ENCODE data around the gene ARID1A.
"Not testable (repeated sequence)": the region's sequence is repeated elsewhere in the genome, so short reads cannot be mapped to it uniquely, and the experiment has no call there.

ARID1A gene

DNA sequence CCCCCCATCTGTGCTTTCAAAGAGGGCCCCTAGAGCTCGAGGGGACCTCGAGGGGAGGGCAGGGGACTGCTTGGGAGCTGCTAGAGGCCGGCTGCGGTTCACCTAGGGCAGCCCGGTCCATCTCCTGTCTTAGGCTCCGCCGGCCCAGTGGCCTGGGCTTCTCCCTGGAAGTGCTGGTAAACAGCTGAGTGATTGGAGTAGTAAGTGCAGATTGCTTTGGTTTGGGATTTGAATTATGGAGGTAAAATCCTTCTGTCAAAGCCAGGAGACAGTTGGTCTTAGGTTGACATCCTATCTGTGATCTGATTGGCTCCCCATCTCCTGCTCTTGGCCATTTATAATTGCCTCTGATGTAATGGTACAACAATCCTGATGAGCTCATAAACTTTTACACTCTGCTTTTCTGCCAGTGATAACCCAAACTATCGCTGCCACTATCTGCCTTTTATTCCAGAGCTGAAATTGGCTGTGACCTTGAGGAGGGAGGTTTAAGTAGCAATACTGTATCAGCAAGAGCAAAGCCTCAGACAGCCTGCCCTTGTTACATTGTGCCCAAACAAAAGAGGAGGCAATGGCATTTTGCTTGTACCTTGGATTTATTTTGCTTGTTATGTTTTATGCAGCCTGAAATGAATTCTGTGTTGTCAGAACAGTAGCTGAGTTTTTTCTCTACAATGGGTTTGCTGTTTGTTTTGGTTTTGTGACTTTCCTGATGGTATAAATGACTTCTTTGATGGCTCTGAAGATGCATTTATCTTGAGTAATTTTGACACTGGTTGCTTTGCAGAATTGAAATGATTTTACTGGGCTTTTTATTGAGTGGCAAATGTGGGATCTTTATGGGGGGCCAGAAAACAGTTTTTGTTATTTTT lies 2.4 kb downstream of the ARID1A start:
- DNase-seq = peak; percentile 41 to 77

DNA sequence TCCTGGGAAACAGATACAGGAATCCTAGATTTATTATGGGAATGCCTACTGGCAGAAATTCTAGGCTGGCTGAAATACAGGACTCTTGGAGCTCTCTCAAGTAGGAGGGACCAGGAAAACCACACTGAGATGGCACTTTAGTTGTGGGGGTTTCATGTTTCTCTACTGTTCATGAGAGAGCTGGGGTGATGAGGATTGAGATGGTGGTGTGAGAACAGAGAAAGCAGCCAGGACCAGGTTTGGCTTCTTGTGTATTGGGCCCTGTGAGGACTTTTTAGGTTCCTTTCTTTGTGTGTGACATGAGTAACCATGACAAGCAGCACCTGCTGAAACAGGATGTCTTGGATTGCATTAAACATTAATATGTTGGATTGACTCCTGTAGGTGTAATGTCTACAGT lies 4.9 kb downstream of the ARID1A start:
- no peak for DNase-seq

DNA sequence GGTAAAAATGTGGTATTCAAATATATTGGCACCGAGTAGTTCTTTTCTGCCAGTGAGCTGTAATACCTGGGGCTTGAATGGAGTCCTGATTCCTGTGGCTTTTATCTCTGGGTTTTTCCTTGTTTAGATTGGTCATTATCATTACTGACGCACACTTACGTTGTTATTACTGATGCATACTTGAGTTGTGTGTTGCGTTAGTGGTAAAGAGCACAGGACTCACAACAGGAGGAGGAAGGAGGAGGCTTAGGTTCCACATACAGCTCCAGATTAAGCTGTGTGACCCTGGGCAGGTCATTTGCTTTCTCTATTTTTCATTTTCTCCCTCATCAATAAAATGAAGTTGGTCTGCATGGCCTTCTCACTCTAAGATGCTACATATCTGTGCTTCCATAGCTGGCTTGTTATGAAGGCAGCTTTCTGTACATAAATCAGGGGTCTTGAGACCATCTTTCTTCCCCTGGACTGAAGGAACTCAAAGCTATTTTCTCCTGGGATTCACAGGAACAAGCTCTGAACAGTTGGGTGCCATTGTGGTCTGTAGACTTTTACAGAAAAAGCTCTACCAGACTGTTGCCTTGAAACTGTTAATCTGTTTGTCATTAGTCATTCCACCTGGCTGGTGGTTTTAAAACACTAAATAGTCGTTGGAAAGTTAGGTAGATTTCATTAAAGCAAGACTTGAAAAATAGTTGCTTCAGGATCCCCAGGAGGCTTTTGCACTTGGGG lies 5.6 kb downstream of the ARID1A start:
- DNase-seq = no peak

DNA sequence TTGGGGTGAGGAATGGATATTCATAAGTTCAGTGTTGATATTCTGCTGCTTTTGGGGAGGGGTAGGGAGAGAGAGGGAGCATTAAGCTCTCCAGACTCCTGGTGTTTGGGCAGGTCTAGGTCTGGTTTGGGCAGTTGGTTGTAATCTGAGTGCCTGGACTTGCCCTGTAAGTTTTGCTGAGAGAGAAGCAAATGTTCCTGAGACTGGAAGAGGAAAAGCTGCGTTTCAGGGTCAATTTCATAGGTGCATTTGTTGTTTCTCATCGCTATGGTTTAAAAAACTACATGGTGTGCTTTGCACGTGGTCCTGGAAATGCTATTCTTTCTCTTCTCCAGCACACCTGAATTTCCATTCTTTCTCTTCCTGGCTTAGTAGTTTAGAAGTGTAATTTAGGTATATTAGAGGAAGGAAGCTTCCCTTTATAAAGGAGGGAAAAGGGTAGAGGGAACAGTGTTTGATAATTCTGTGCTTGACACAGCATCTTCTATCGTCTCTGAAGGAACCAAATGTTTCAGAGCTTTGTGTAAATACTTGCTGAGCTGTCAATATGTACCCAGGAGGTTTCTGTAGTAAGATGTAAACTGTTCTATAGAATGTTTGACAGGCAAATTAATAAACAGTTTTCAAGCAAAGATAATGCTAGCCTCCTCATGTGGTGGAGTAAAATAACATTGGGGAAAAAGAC lies 6.3 kb downstream of the ARID1A start:
- no peak for DNase-seq

DNA sequence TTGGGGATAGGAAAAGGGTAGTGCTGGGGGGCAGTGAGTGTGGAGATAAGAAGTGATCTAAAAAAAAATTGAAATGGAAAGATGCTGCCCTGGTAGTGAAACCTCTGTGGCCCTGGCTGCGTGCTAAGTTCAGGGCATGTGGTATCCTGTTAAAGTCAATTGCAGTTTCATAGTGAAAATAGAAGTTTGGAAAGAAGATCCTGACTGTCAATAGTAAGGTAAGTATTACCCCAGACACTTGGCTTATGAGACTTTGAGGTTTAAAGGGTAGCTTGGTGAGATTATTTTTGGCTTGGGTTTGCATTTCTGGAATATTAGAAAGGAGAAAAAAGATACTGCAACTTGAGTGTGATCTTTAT lies 6.8 kb downstream of the ARID1A start:
- no peak for DNase-seq

DNA sequence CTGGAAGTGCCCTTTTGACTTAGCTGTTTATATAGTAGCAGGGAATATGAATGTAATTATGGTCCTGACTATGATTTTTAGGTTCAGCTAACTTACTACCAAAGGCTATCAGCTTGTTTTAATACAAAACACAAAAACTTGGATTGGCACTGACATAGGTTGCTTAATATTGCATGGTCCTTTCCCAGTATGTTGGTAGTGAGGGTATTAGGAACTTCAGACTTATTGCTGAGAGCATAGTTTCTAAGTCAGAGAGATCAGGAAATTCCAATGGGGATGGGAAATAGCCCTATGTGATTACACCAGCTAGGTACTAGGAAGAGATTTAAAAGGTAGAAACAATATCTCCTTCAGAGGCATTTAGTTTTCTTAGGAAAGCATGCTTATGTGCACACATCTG lies 7.7 kb downstream of the ARID1A start:
- no peak for DNase-seq

DNA sequence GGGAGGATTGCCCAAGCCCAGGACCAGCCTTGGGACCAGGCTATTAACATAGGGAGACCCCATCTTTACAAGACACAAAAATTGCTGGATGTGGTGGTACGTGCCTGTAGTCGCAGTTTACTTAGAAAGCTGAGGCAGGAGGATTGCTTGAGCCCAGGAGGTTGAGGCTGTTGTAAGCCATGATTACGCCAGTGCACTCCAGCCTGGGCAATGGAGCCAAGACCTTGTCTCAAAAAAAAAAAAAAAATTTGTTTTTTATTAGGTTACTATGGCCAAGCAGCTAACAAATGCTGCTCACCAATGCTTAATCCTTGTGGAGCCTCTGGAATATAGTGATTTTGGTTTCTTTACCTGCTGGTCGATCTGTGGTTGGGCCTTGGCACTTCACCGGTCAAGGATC lies 8.8 kb downstream of the ARID1A start:
- no peak for DNase-seq

DNA sequence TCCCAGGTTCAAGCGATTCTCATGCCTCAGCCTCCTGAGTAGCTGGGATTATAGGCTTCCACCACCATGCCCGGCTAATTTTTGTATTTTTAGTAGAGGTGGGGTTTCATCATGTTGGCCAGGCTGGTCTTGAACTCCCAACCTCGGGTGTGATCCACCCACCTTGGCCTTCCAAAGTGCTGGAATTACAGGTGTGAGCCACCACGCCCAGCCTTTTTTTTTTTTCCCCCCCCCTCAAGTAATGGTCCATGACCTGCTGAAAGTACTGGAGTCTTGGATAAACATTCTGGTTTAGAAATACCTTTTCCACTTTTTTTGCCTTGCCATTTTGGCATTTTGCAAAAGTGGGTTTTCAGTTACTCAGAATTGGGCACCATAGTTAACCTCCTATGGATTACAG lies 9.4 kb downstream of the ARID1A start:
- not testable (repeated sequence) for DNase-seq

DNA sequence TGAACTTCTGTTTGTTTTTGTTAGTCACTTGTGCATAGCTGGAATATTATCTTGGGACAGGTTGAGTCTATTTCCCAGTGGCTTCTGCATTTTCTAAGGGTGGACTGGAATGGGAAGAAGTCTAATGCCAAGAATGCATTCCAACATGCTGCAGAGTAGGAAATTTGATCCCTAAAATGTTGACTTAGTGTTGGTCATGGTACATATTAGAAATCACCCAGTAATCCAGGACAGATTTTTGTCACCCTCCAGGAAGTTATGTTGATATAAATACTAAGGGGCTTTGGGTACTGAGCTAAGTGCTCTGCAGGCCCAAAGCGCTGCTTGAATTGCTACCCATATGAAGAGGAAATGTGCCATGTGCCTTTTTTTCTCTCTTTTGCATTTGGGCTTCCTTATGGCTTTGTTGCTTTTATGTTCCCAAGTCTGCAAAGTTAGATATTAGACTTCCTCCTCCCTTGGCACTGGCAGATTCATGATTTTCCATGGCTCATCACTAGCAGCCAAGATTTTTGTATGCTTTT lies 10.0 kb downstream of the ARID1A start:
- DNase-seq = no peak

DNA sequence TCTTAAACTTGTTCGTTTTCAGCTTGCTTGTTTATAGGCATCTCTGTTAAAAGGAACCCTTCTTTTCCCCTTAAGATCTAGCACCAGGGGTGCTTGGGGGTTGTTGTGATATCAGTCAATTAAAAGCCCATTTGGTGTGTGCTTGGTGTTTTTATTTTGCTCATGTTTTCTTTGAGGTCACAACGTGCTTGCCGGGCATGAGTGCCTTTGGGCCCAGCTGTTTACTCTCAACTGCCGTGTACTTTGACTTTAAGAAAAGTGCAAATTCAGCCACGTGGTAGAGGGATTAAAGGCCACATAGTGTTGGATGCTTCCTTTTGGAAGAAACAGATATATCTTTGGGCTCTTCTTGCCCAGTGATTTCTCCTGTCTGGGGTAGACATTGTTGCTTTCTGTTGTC lies 10.5 kb downstream of the ARID1A start:
- DNase-seq = no peak

DNA sequence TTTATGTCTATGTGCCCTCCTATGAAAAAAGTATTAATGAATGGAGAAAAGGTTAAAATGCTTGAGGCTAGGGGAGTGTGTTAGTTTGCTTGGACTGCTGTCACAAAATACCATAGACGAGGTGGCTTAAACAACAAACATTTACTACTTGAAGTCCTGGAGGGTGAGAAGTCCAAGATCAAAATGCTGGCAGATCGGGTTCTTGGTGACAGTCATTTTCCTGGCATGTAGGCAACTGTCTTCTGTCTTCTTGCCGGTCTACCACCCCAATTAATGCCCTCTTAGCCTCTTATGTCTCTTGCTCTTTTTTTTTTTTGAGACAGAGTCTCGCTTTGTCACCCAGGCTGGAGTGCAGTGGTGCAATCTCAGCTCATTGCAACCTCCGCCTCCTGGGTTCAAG lies 15.0 kb downstream of the ARID1A start:
- no peak for DNase-seq

DNA sequence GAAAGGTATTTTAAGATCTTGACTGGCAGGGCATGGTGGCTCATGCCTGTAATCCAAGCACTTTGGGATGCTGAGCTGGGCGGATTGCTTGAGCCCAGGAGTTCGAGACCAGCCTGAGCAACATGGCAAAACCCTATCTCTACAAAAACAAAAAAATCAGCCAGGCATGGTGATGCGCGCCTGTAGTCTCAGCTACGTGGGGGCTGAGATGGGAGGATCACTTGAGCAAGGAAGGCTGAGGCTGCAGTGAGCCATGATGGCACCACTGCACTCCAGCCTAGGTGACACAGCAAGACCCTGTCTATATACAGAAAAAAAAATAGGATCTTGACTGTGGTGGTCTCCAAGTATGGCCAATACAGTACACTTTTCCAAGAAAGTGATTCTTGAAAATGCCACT lies 16.0 kb downstream of the ARID1A start:
- no peak for DNase-seq

DNA sequence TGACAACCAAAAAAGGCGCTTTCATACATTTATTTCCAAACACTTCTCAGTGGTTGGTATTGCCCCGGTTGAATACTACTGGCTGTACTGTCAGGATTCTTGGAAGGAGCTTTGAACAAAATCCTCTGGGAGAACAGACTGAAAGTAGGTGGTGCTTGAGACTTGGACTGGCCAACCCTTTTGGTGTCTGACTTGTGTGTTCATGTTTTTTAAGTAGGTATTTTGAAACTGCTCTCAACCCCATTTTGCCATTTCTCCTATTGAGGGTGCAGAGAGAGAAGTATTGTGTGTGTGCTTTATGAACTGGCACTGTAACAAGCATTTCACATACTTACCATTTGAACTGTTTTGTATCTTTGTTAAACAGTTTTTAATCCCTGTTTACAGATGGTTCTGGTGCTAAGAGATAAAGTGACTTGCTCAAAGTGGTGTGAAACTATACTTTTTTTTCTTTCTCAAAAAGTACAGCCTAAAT lies 21.2 kb downstream of the ARID1A start:
- no peak for DNase-seq

DNA sequence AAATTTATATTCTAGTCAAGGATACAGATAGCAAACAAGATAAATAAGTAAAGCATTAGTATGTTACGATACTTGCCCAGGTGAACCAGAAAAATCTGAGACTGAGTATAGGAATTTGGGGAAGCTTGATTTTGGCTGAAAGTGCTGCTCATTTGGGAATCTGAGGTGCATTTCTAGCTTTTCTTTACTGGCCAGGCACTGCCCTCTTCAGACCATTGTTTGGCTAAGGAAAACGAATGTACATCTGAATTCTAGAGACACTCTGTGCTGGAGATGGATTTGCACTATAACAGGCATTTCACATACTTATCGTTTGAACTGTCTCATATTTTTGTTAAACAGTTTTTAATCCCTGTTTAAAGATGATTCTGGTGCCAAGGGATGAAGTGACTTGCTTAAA lies 23.4 kb downstream of the ARID1A start:
- DNase-seq = no peak

DNA sequence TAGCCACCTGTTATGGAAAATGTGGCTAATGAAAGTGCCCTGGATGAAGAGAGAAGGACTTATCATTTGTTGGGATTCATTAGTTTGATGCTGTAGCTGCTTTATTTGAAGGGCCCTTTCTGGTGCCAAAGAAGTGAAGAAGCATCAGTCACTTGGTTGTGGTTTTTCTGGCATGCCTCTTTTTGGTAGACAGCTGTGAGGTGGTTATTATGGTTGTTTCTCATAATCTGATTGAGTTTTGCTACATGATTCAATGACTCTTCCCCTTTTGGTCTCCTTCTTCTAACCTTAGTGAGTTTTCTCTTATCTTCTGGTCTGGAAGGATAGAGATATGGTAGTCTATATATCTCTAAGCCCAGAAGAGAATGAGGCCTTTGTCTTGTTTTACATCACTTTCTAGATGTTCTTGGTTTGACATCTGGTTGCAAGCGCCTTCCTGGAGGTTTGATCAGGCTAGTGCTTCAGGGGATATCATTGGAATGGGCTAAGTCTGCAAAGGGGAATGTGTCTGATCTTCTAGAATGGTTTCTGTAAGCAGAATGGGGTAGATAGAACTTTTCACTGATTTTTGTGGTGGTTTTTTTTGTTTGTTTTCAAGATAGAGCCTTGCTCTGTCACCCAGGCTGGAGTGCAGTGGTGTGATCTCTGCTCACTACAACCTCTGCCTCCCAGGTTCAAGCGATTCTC lies 26.0 kb downstream of the ARID1A start:
- DNase-seq = no peak

DNA sequence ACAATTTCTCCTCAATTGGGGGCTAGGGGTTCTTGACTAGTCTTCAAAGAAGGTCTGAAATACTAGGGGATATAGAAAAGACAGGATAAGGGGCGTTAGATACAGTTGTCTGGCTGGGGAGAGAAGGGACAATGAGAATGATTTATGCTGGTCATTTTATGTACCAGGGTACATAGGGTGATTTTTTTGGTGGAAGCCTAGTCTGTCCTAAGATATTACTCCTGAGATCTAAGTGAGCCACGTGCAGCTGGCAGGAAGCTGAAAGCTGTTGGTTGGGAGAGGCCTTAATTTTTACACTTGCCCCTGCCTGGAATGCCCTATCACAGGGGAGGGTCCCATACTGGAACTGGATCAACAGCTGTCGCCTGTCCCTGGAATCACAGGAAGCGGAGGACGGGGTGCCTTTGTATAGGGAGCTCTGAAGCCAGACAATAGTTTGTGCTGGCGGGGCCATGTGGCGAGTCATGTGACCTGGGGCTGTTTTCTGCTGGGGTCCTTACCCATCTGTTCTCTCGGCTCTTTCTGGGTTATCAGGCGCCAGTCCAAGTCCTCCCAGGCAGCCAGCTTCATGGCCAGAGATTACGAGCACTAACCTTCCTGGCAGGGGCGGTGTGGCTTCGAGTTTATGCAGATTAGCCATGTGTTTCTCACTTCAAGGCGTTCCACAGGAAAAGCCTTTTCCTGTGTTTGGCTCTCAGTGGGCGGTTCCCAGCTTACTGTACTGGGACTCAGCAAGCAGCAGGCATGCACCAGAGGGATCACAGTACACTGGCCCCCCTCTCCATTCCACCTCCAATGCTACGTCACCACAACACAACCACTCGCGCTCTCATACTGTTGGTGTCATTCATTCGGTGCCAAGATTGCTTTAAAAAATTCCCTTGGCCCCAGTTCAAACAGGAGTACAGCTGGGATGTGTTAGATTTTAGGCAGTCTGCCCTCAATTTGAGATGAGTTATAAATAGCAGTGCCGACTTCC lies 27.5 kb downstream of the ARID1A start:
- peak; percentile 67 to 89 for DNase-seq

DNA sequence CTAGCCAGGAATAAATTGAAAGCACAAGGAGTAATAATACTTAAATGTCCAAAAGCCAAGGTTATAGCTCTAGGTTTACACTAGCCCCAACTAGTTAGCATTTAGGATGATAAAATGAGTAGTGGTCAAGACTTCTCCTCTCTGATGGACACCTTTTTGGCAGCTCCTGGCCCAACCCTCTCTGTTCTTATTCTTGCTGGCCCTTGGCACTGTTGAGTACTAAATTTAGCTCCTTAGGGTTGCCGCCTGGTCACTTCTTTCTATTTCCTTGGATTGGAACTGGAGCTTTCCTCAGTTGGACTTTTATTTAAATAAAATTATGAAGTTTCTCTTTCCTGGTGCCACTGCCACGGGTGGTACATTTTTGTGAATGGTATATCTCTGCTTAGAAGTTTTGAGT lies 28.3 kb downstream of the ARID1A start:
- DNase-seq = no peak

DNA sequence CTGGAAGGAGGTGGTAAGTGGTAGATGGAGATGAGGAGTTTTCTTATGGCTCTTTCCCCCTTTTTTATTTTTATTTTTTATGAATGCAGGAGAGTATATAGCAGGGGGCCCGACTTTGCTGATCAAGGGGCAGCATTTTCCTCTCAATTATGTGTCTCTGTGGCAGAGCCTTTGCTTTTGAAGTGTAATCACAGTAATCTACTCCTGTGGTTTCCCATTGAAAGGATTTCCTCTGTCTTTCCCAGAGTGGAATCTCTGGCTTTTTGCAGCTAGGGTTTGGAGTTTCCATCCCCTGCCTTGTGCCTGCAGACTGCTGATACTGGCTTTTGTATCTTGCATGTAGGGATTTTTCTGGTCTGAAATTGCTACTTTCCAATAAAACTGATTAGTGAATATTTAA lies 29.1 kb downstream of the ARID1A start:
- peak in 1 of 2 experiments; percentile 14 for DNase-seq

DNA sequence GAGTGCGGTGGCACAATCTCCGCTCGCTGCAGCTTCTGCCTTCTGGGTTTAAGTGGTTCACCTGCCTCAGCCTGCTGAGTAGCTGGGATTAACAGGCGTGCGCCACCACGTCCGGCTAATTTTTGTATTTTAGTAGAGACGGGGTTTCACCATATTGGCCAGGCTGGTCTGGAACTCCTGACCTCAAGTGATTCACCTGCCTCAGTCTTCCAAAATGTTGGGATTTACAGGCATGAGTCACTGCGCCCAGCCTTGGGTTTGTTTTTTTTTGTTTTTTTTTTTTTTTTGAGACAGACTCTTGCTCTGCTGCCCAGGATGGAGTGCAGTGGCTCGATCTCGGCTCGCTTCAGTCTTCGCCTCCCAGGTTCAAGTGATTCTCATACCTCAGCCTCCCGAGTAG lies 30.1 kb downstream of the ARID1A start:
- DNase-seq = not testable (repeated sequence)

DNA sequence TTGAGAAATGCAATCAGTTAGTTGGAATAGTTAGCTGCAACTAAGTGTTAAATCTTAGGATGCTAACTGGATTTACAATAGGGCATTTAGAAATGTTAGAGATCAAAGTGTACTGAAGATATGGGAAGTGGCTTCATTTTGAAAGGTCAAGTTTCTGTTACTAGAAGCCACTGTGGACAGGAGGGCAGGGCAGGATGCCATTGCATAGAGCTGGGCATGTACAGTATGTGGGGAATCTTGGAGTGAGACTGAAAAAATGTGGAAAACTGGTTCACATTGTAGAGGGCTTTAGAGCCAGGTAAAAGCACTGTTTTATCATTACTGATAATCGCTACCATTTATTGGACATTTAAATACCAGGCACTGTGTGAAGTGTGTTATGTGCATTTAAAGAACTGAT lies 31.0 kb downstream of the ARID1A start:
- no peak for DNase-seq

DNA sequence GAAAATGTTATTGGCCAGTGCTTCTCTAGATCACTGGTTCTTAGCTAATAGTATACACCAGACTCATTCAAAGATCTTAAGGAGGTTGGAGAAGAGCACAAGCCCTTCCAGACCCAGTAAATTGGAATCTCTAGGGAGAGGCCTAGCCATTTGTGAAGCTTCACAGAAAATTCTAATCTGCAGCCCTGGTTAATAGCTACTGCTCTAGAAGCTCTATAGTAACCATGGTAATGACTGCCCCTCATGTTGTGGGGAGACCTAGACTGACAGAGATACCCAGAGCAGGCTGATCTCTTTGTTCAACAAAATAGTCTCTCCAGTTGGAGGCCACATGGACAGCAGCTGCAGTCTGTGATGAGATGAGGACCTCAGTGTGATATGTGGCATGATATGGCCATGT lies 31.7 kb downstream of the ARID1A start:
- no peak for DNase-seq

DNA sequence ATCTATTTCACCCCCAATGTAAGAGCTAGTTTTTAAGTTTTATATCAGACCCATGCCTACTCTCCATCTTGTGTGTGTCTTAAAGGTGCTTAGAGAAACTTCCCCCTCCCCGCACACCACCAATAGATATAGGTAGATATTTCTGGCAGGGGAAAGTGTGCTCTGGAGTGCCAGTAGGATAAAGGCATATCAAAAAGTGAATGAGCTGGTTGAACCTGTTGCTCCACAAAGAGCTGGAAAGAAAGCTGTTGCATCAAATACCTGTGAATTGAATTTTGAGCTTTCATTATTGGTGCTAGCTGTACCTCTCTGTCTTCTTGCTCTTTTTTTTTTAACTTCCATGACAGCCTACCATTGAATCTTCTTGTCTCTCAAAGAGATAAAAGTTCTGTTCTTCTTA lies 32.8 kb downstream of the ARID1A start:
- DNase-seq = no peak
